Right lobe of liver (tissue), 6 donors: ENCODE measurements around the gene RREB1. TPM values are rescaled to one million over a fixed set of nuclear protein-coding genes. Genes with fewer than 3 reads are reported as not detected.

Source experiments
- ATAC-seq, 4 donors: fragments of 200-7000 bp; cut with Tn5 transposase; one replicate each; pipeline ENCODE4 v1.9.1; 2020; ENCODE audit warnings: mild to moderate bottlenecking in 4 of 4, moderate library complexity in 4 of 4
- DNase-seq, 3 donors: peaks; one replicate each; pipeline ENCODE4 v3.0.0-alpha.2; 2020
- H3K27ac ChIP-seq, 3 donors: fragments of 200-600 bp; one replicate each; pipeline ENCODE4 v1.8.0; 2022
- H3K27me3 ChIP-seq, 2 donors: fragments of 200-600 bp; one replicate each; pipeline ENCODE4 v1.8.0; 2022
- H3K36me3 ChIP-seq, 4 donors: fragments of 200-600 bp; sonication (generic) in 1 of 4; one replicate each; pipeline versions ENCODE4 v1.5.1 to v1.8.0; 2017 to 2022; ENCODE audit warnings: control low read depth in 1 of 4
- H3K4me1 ChIP-seq, 4 donors: fragments of 200-600 bp; sonication (generic) in 1 of 4; one replicate each; pipeline versions ENCODE4 v1.5.1 to v1.8.0; 2017 to 2022; ENCODE audit warnings: control low read depth in 1 of 4
- H3K4me3 ChIP-seq, 3 donors: fragments of 200-600 bp; one replicate each; pipeline ENCODE4 v1.8.0; 2022
- H3K9me3 ChIP-seq, 4 donors: fragments of 200-600 bp; sonication (generic) in 1 of 4; one replicate each; pipeline versions ENCODE4 v1.5.1 to v1.8.0; 2017 to 2022; ENCODE audit warnings: control low read depth in 1 of 4
- POLR2A ChIP-seq: fragments of 450-650 bp; IDR thresholded peaks from one replicate; pipeline ENCODE4 v1.6.1; 2017; ENCODE audit warnings: antibody characterized with exemption, mild to moderate bottlenecking
- WGBS: methylation state at CpG from one replicate; pipeline ENCODE4 v1.1.6; 2018; ENCODE audit warnings: low coverage, low lambda C conversion rate; ENCODE audit not compliant: insufficient coverage; ENCODE audit errors: missing lambda C conversion rate; 5-methylcytosine and 5-hydroxymethylcytosine counted together
- intact Hi-C, 2 donors: fragments of 100-400 bp; cut with DNase I; formaldehyde crosslinking; loops; one replicate each; pipeline versions ENCODE4 v1.11.2 to v1.14.1; 2022
- total RNA-seq, 6 experiments: library from RNA; depleted of rRNA in 2 of 6; stranded (reverse); fragments of >200 nt in 2 of 6; fragmentation: NEBNext Ultra II Directional in 3 of 6; extraction: Animal tissue kit (Norgen Biotek cat#: 25700) in 3 of 6; gene quantifications; one replicate each; pipeline versions ENCODE4 v1.1.0 to v1.2.4, GENCODE V29; 2016 to 2023
- TF ChIP-seq, protein P1 (sequence below), 4 donors: fragments of 200-600 bp in 3 of 4; fragments of 450-650 bp in 1 of 4; IDR thresholded peaks; one replicate each; pipeline versions ENCODE4 v1.5.1 to v1.8.0; 2016 to 2022; ENCODE audit warnings: antibody characterized with exemption in 4 of 4, mild to moderate bottlenecking in 2 of 4
- donor health status: DM: no; HTN: yes; CAD: no.
- donor health status: DM: no; HTN: no; CAD: no.
- donor health status: DM: no; HTN: no; CAD: no.
- donor health status: DM: no; HTN: yes; CAD: no.
- donor health status: DM: no; HTN: yes; CAD: no.

The RREB1 gene
- total RNA-seq, 6 experiments from 2014 or later = 28.7 to 46.3 (median 39.6) TPM

DNA sequence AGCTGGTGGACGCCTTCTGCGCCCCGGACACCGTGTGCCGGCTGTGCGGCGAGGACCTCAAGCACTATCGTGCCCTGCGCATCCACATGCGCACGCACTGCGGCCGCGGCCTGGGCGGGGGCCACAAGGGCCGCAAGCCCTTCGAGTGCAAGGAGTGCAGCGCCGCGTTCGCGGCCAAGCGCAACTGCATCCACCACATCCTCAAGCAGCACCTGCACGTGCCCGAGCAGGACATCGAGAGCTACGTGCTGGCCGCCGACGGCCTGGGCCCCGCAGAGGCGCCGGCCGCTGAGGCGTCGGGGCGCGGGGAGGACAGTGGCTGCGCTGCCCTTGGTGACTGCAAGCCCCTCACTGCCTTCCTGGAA lies 122.5 kb downstream of the RREB1 start:
- ATAC-seq (no peak), DNase-seq (no peak)
- no peak overlapping the region for H3K4me3 ChIP-seq
- H3K27me3 ChIP-seq = no peaks in the 10 kb centered on the region
- 97% methylated on average over 6 of the region's 39 CpGs for whole genome bisulfite sequencing
- H3K4me1 ChIP-seq = peaks cover 0 to 10% (median 5%) of the 10 kb centered on the region in 4 donors
- H3K9me3 ChIP-seq = no peaks in the 10 kb centered on the region
- H3K36me3 ChIP-seq = peaks cover 0 to 83% (median 30%) of the 10 kb centered on the region in 4 donors
- TF ChIP-seq, protein P1, sequence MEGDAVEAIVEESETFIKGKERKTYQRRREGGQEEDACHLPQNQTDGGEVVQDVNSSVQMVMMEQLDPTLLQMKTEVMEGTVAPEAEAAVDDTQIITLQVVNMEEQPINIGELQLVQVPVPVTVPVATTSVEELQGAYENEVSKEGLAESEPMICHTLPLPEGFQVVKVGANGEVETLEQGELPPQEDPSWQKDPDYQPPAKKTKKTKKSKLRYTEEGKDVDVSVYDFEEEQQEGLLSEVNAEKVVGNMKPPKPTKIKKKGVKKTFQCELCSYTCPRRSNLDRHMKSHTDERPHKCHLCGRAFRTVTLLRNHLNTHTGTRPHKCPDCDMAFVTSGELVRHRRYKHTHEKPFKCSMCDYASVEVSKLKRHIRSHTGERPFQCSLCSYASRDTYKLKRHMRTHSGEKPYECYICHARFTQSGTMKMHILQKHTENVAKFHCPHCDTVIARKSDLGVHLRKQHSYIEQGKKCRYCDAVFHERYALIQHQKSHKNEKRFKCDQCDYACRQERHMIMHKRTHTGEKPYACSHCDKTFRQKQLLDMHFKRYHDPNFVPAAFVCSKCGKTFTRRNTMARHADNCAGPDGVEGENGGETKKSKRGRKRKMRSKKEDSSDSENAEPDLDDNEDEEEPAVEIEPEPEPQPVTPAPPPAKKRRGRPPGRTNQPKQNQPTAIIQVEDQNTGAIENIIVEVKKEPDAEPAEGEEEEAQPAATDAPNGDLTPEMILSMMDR (IDR thresholded peaks at IDR 0.05) = no peak
- TF ChIP-seq POLR2A = no peak
- intact Hi-C loops = loop anchor here in 1 of 2 donors (10.0 kb wide), 1 partner anchor 66 kb away; no protein-coding TSS in a partner anchor
- no peak overlapping the region for H3K27ac ChIP-seq

DNA sequence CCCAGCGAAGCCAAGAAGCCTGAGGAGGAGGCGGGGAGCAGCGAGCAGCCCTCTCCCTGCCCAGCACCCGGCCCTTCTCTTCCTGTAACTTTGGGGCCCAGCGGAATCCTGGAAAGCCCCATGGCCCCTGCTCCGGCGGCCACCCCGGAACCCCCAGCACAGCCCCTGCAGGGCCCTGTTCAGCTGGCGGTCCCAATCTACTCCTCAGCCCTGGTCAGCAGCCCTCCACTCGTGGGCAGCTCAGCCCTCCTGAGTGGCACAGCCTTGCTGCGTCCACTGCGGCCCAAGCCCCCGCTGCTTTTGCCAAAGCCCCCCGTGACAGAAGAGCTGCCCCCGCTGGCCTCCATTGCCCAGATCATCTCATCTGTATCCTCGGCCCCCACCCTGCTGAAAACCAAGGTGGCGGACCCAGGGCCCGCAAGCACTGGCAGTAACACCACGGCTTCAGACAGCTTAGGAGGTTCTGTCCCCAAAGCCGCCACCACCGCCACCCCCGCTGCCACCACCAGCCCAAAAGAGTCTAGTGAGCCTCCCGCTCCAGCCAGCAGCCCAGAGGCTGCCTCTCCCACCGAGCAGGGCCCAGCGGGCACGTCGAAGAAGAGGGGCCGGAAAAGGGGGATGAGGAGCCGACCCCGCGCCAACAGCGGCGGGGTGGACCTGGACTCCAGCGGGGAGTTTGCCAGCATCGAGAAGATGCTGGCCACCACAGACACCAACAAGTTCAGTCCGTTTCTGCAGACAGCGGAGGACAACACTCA lies 123.4 kb downstream of the RREB1 start:
- H3K4me1 ChIP-seq = peaks cover 0 to 19% (median 9%) of the 10 kb centered on the region in 4 donors
- no peaks in the 10 kb centered on the region for H3K9me3 ChIP-seq
- intact Hi-C loops = loop anchor here in 1 of 2 donors (10.0 kb wide), 1 partner anchor 66 kb away; no protein-coding TSS in a partner anchor
- H3K36me3 ChIP-seq = peaks cover 0 to 75% (median 26%) of the 10 kb centered on the region in 4 donors
- no peaks in the 10 kb centered on the region for H3K27me3 ChIP-seq
- no peak for TF ChIP-seq POLR2A
- TF ChIP-seq, protein P1 (IDR thresholded peaks at IDR 0.05) = no peak
- H3K4me3 ChIP-seq = no peak overlapping the region
- 100% methylated on average over 10 of the region's 37 CpGs for WGBS
- ATAC-seq (no peak), DNase-seq (no peak)
- no peak overlapping the region for H3K27ac ChIP-seq

DNA sequence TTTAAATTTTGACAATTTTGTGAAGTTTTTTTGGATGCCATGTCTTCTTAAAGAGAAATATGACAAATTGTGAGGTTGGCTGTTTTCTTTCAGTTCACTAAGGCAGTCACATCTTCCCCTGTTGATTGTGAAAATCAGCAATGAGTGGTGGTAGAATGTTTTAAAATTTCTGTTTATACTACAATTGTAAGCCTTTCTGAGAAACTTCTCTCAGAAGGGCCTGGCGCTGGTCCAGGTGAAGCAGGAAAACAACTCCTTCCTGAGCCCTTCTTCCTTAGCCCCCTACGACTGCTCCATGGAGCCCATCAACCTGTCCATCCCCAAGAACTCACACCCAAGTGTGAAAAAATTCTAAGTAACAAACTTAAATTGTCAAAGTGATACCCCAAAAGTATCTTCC lies 124.6 kb downstream of the RREB1 start:
- no peak for DNase-seq
- no peak overlapping the region for H3K4me3 ChIP-seq
- peaks cover 0 to 30% (median 12%) of the 10 kb centered on the region in 4 donors for H3K4me1 ChIP-seq
- H3K36me3 ChIP-seq = peaks cover 0 to 63% (median 24%) of the 10 kb centered on the region in 4 donors
- H3K27ac ChIP-seq = no peak overlapping the region
- WGBS = 70% methylated on average over 2 of the region's 2 CpGs
- H3K27me3 ChIP-seq = no peaks in the 10 kb centered on the region
- H3K9me3 ChIP-seq = no peaks in the 10 kb centered on the region
- ATAC-seq = no peak
- intact Hi-C loops = loop anchor here in 1 of 2 donors (10.0 kb wide), 1 partner anchor 68 kb away; no protein-coding TSS in a partner anchor
- no peak for TF ChIP-seq POLR2A
- TF ChIP-seq, protein P1 (IDR thresholded peaks at IDR 0.05) = no peak

DNA sequence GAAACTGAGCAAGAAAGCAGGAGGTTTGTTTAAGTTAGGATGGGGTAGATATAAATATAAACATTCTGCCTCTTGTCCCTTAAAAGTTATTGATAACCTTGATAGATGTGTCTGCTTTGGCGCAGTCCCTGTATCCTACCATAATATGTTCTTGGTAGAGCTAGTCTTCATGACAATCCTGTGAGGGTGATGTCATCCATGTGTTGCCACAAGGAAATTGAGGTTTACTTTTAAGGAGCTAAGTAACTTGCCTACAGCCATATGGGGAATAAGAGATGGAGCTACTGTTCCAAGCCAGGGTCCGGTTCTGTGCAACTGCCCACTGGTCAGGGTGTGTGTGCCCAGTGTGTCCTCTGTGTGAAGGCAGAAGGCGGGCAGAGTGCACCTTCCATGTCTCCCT lies 126.8 kb downstream of the RREB1 start:
- Histone ChIP-seq H3K27ac (peak overlapping the region in 1 of 3 donors; percentile 72), H3K27me3 (no peaks in the 10 kb centered on the region), H3K4me1 (peaks cover 0 to 52% (median 22%) of the 10 kb centered on the region in 4 donors), H3K9me3 (no peaks in the 10 kb centered on the region), H3K4me3 (no peak overlapping the region), H3K36me3 (peaks cover 0 to 42% (median 19%) of the 10 kb centered on the region in 4 donors)
- TF ChIP-seq, protein P1 (IDR thresholded peaks at IDR 0.05) = no peak
- TF ChIP-seq POLR2A = no peak
- ATAC-seq = no peak
- DNase-seq = no peak
- WGBS = 100% methylated on average over 1 of the region's 3 CpGs
- intact Hi-C loops = loop anchor here in 1 of 2 donors (10.0 kb wide), 1 partner anchor 70 kb away; no protein-coding TSS in a partner anchor
